GM21423 (cell line): ENCODE results near the gene CCPG1.

Experiments used
- ATAC-seq: cut with Tn5 transposase; IDR thresholded peaks from one replicate; pipeline ENCODE4 v1.9.1; 2021; ENCODE audit warnings: mild to moderate bottlenecking, moderate library complexity; ENCODE audit not compliant: unreplicated experiment

Gene CCPG1

DNA sequence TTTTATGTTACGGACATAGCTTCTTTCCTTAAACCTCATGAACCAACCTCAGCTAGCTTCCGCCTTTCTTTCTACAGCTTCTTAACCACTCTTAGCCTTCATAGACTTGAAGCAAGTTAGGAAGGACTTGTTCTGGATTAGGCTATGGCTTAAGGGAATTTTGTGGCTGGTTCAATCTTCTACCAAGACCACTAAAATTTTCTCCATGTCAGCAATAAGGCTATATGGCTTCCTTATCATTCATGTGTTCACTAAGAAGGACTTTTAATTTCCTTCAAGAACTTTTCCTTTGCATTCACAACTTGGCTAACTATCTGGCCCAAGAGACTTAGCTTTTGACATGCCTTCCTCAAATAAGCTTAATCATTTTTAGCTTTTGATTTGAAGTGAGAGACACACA, 24.5 kb downstream of the CCPG1 start:
- ATAC-seq, result no peak

DNA sequence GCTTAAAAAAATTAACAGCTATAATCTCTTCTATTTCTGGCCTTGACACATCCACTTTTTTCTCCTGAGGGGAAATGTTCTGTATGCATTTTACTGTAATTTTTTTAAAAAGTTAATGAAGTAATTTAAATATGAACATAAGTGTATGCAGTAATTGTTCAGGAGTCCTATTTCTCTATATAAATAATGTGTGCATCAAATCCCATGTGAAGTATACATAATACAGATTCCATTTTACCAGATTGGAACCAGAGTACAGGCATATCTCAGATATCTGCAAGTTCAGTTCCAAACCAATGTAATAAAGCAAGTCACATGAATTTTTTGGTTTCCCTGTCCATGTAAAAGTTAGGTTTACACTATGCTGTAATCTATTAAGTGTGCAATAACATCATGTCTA, 26.6 kb downstream of the CCPG1 start:
- no peak for ATAC-seq

DNA sequence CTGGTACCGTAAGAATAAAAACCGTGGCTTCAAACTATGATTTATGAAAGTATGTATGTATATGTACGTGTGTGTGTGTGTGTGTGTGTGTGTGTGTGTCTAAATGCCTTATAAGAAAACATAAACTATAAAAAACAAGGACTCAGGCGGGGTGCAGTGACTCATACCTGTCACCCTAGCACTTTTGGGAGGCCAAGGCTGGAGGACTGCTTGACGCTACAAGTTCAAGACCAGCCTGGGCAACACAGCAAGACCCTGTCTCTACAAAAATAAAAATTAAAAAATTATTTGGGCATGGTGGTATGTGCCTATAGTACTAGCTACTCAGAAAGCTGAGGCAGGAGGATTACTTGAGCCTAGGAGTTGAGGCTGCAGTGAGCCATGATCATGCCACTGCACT, 29.1 kb downstream of the CCPG1 start:
- ATAC-seq, result no peak

DNA sequence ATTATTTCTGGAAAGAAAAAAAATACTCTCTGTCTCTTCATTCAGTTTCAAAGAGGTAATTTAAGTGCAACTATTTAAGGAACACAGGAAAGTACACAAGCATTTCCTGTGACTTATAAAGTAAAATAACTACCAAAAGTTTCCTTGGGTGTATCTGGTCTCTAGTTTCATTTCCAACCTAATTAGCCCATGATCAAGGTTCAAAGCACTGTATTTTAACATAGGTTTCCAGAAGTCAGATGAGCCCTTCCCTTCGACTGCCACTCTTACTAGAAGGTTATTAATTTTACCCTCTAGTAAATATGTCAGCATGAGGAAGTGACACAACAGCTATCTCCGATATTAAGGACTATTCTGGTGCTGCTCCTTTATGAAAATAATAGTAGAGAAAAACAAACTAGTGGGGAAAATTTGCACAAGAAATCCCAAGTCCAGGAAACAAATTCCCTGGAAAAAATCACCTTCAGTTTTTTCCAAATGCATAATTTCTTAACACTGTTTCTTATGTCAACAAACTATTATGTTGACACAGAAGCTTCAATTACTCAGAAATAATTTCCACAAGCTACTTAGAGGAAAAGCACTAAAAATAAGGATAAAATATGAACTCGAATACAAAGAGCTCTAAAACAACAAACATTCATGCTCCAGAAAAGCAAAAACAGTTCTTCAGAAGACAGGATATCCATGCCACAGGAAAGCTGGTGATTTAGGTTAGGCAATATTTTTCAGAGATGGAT, 35.3 kb downstream of the CCPG1 start:
- peak; percentile 47 for ATAC-seq

DNA sequence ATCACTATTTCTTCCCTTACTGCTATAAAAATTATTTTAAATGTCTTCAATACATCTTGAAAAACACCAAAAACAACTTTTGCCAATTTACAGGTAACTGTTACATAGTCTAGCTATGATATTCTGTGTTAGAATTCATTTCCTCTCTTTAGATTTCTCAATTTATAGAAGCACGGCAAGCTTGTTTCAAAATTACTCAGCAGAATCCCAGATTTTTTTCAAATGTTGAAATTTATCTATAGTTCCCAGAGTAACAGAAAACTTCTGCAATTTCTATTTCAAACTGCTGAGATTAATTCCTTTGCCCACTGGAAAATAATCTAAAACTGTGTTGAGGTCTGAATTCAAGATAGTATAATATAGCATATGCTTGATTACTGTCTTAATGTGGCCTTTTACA, 41.2 kb downstream of the CCPG1 start:
- no peak for ATAC-seq

DNA sequence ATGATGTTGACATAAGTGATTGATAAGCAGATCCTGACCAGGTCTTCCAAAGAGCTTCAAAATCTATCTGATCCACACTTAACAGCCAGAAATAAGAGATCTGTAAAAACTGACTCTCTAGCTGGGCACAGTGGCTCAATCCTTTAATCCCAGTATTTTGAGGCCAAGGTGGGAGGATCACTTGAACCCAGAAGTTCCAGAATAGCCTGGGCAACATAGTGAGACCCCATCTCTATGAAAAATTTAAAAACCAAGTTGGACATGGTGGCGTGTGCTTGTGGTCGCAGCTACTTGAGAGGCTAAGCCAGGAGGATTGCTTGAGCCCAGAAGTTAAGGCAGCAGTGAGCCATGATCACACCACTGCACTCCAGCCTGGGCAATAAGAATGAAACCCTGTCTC, 45.5 kb downstream of the CCPG1 start:
- no peak for ATAC-seq

DNA sequence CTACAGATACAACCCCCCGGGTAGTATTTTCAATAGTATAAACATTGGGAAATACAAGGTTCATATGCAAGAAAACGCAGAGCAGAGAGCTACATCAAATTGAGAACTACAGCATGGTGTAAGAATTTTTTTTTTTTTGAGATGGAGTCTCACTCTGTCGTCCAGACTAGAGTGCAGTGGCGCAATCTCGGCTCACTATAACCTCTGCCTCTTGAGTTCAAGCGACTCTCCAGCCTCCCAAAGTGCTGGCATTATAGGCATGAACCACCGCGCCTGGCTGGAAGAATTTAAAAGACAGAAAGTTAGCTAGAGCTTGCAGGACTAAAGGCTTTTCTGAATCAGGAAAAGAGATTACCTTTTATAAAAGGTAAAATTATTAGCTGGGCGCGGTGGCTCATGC, 47.1 kb downstream of the CCPG1 start:
- ATAC-seq, result no peak

DNA sequence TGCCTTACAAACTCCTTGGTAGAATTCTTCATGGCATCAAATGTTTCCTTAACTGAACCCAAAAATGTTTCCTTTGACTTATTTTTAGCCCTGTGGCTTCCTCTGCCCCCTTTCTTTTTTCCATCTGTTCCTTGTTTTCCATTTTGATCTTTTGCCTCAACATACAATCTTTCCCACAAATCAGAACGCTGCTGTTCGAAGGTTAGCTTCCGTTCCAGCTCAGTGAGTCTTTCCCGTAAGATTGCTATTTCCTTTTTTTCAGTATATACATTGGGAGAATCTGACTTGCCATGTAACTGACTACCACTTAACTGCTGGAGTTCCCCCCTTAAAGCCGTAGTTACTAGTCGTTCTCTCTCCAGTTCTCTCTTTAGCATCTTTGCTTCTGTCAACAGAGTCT, 47.9 kb downstream of the CCPG1 start:
- ATAC-seq, result no peak

DNA sequence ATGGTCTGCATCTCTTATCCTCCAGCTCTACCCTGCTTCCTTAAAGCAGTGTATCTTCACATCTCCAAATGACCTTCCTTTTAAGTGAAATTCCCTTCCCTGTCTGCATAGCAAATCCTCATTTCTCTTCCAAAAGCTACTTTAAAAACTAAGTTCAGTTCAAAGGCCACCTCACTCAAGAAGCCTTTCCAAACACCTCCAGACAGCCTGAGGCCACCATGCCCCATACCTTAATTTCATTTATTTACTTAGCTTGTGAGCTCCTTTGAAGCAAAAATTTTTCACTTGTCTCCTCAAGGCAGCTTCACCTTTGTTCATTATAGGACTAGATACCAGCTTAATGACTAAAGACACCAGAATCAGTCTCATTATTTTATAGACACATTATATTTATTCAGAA, 49.7 kb downstream of the CCPG1 start:
- no peak for ATAC-seq

DNA sequence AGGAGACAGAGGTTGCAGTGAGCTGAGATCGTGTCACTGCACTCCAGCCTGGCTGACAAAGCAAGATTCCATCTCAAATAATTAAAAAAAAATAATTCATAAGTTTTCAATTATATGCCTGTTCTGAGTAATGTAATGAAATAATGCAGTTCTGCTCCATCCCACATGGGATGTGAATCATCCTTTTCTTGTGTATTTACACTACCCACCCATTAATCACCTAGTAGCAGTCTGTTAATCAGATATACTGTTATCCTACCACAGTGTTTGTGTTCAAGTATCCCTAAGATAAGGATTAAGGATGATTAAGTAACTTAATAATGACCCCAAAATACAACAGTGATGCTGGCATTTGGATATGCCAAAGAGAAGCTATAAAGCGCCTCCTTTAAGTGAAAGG, 50.4 kb downstream of the CCPG1 start:
- no peak for ATAC-seq

DNA sequence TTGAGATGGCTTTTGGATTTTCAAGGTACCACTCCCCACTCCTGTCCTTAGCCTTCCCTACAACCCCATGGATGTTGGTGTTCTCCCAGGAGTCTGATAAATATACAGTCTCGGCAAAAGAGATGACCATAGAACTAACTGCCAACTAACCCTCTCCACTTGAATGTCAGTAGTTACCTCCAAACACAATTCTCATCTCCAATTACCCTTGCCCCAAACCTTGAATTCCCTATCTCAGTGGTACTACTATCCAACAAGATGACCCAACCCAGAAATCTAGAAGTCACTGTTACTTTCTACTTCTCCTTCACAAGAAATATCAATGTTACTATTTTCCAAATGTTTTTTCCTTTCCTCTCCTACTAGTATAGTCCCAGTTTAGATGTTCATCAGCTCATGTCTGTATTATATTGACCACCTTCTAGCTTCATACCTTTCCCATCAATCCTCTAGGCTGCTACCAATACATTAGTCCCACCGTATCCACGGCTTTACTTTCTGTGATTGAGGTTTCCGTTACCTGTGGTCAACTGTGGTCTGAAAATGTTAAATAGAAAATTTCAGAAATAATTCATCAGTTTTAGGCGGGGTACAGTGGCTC, 51.1 kb downstream of the CCPG1 start:
- ATAC-seq, result no peak

DNA sequence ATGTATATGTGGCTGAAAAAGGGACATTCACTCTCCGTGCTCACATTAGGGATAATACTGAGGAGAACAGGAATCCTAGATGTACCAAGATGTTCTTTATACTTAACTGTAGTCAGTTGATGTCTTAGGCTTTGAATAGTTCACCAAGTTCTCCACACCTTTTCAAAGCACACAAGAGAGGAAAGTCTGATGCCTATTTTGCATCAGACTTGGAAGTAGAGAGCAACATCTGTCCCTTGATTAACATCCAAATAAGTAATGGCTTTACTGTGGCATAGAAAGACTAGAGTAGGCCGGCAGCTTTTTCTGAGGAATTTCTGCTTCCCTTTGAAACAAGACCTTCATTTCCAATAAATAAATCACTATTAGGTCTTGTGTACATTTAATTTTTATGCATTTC, 55.1 kb downstream of the CCPG1 start:
- ATAC-seq, result no peak

DNA sequence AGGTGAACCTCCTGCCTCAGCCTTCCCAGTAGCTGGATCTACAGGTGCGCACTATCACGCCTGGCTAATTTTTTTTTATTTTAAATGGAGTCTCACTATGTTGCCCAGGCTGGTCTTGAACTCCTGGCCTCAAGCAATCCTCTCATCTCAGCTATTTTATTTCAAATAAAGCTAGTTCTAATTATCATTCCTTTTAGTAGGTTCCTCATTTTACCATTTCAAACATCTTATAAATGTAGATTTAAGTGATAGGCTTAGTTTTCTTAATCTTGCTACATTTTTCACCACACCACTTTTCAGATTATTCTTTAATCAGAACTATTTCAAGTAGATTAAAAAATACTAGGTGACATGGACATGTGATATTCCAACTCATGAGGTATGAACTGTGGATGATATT, 58.9 kb downstream of the CCPG1 start:
- ATAC-seq, result no peak

DNA sequence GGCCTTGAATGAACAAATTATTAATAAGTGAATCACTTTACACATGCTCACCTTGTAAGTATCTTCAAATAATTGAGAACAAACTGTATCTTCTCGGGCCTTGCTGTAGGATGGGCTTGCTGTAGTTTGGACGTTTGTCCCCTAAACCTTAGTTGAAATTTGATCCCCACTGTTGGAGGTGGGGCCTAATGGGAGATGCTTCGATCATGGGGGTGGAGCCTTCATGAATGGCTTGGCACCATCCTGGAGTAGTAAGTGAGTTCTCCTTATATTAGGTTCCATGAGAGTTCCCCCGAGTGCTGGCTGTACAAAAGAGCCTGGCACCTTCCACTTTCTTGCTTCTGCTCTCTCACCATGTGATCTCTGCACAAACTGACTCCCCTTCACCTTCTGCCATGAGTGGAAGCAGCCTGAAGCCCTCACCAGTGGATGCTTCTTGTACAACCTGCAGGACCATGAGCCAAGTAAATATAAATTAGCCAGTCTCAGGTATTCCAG, 59.8 kb downstream of the CCPG1 start:
- no peak for ATAC-seq

DNA sequence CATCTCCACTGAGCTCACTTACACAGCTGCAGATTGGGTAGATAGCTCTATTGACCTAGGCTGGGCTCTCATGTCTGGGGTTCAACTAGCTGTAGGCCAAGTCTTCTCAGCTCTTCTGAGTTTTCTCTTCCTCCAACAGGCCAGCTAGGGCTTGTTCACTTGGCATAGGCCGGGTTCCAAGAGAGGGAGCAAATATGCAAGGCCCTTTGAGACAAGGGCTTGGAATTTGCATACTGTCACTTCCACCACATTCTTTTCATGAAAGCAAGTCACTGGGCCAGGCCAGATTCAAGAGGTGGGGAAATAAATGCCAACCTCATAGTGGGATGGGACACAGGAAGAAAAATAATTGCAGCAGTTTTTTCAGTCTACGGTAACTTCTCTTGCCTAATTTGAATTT, 64.0 kb downstream of the CCPG1 start:
- ATAC-seq, result no peak

DNA sequence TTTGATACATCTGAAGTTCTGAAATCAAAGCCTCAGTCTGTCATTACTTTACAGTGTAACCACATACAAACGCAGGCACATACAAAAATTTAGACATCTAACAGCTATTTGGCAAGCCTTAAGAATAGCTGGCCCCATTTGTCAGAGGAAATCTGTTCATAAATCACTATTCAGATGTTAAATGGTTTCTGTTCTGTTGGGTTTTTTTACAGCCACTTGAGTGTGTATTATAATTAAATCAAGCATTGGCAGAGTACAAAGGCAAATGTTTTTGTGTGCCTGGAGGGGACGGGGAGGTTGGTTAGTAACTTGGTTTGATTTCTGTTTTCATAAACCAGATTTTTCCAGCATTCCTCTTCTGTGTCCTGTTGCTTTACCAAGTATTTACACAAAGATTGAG, 65.0 kb downstream of the CCPG1 start:
- no peak for ATAC-seq

DNA sequence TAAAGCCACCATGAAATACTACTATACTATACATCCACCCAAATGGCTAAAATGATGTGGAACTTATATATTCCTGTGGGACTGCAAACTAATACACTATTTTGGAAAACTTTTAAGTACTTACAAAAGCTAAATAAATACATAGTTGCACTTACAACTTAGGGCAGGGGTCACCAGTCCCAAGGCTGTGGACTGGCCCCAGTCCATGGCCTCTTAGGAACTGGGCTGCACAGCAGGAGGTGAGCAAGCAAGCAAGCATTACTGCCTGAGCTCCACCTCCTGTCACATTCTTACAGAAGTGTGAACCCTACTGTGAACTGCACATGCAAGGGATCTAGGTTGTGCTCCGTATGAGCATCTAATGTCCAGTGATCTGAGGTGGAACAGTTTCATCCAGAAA, 71.0 kb downstream of the CCPG1 start:
- no peak for ATAC-seq

DNA sequence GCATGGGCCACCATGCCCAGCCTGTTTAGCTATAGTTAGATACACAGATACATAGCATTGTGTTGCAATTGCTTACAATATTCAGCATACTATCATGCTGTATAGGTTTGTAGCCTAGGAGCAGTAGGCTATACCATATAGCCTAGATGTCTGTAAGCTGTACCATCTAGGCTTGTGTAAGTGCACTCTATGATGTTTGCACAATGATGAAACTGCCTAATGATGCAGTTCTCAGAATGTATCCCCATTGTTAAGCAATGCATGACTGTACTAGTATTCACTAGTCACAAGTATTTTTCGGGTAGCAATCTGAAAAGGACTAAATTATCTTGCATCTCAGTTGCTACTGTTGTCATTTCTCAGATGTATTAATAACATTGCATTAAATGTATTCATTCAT, 73.2 kb downstream of the CCPG1 start:
- no peak for ATAC-seq

DNA sequence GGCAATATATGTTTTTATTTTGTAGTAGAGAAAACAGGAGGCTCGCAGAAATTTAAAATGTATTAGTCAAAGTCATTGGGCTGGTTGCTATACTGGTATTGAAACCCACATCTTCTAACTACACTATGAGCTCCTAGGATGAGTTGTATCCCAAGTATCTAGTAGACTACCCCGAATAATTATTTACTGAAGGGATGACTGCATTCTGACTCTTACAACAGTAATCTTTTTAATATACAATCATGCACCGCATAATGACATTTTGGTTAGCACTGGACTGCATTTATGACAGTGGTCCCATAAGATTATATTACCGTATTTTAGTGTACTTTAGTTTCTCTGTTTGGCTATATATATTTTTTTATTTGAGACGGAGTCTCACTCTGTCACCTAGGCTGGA, 73.8 kb downstream of the CCPG1 start:
- no peak for ATAC-seq

DNA sequence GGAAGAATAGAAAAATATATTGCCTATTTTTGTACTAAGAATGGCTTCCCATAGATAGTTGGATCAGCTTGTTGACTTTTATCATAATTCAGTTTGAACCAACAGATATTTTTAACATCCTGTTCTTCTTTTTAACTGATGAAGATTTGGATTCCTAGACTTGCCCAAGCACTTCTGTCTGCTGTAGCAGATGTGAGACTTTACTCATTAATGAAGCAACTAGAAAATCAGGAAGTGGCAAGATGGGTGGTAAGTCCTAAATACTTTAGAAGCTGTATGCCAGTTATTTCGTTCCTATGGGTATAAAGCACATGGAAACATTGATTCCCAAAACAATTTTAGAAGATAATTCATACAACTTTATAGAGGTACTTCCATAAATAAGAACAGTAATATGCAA, 80.8 kb downstream of the CCPG1 start:
- no peak for ATAC-seq

DNA sequence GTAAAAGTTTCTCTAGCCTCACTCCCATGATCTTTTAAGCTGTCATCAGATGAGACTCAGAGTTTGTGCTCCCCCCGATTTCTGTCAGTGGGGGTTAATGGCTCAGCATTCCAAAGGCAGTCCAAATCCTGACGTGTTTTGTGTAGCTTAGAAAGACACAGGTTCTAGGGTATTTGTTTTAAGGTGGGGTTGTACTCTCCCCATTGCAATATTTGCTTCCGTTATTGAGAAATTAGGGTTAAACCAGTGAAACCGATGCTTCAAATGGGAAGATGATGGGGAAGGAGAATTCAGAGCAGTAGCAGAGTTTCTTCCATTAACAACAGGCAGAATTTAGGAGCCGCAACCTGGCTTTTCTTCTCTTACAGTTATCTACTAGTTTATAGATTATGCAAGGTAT, 85.7 kb downstream of the CCPG1 start:
- no peak for ATAC-seq

DNA sequence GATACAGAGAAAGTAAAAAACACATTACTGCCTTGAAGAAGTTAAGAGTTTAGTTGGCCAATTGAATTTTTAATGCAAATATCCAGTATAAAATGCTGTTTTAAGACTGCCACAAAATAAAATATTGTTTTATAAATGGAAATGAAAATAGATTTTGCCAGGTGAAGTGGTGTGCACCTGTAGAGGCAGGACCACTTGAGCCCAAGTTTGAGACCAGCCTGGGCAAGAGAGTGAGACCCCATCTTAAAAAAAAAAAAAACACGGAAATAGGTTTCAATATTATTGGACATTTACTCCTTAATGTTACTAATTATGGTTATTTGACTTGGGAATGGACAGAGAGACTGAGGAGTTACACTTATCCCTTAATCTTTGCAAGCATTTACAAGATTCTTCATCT, 87.2 kb downstream of the CCPG1 start:
- no peak for ATAC-seq

DNA sequence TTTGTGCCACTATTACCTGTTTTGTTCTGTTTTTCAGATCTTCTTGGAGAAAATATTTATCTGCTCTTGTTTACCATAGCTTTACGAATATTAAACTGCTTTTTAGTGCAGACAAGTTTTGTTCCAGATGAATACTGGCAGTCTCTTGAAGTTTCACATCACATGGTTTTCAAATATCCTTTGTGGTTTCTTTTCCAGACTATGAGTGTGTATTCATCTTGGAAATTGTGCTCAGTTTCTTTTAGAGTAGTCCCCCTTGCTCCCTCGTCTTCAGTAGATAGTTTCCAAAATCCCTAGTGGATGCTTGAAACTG, 88.0 kb downstream of the CCPG1 start:
- no peak for ATAC-seq
